ENCODE measurements around the gene FOXP1.

The FOXP1 gene

DNA sequence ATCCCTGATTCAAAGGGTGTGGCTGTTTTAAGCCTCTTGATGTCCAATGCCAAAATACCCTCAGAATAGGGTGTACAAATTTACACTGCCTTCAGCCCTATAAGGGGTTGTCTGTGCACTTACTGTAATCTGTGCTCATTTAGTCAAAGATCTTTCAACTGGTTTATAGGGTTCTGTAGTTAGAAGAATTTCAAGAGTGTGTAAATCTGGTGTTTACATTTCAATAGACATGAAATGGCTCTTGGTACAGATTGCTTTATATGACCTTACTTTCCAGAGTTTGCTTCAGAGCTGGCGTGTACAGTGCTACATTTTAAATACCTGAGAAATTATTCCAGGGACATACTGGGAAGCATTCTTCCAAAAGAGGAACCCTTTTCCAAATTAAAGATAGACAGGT is 399.3 kb downstream of the FOXP1 start:
- Mint-ChIP-seq H3K9me3 (no peaks in the 10 kb centered on the region), H3K36me3 (no peaks in the 10 kb centered on the region), H3K4me1 (peaks cover 22% of the 10 kb centered on the region), H3K4me3 (no peak overlapping the region), H3K27ac (no peak overlapping the region)
- no peak for ATAC-seq
- DNase-seq (ENCODE audit: low spot score in 2 of 2): no peak

DNA sequence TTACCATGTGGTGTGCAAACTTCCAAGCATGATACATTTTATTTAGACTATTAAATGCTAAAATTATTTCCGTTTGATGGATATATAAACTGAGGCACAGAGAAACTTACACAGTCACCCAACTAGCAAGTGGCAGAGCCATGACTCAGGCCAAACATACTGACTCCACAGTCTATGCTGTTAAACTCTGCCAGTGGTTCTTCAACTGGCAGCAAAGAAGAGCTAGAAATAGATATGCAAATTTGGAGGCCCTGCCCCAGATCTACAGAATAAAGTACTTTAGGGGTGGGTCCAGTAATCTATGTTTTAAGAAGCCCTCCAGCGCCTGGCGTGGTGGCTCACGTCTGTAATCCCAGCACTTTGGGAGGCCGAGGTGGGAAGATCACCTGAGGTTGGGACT is 400.0 kb downstream of the FOXP1 start:
- ATAC-seq (no peak), DNase-seq (ENCODE audit: low spot score in 2 of 2) (no peak)
- H3K27ac Mint-ChIP-seq: no peak overlapping the region
- H3K9me3 Mint-ChIP-seq: no peaks in the 10 kb centered on the region
- H3K4me1 Mint-ChIP-seq: peaks cover 16% of the 10 kb centered on the region
- H3K36me3 Mint-ChIP-seq: no peaks in the 10 kb centered on the region
- no peak overlapping the region for H3K4me3 Mint-ChIP-seq

DNA sequence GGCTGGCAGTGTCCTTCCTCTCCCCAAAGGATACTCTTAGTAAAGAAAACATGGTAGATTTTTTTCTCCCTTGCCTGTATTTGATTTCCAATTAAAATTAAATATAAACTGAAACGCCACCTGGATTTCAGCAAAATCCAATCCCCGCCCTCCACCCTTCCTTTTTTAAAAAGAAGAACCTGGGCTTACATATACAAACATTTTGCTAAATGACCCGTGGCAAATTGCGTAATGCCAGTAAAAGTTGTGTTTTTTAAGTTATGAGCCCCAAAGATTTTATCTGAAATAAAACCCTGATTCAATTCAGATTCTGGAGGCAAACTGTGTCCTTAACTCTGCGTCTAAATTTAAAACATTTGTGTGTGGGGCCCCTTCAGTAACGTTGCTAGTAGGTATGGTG is 403.0 kb downstream of the FOXP1 start:
- Mint-ChIP-seq H3K4me1 (peaks cover 7% of the 10 kb centered on the region), H3K4me3 (no peak overlapping the region), H3K36me3 (no peaks in the 10 kb centered on the region), H3K9me3 (no peaks in the 10 kb centered on the region), H3K27ac (no peak overlapping the region)
- ATAC-seq (no peak), DNase-seq (ENCODE audit: low spot score in 2 of 2) (no peak)

DNA sequence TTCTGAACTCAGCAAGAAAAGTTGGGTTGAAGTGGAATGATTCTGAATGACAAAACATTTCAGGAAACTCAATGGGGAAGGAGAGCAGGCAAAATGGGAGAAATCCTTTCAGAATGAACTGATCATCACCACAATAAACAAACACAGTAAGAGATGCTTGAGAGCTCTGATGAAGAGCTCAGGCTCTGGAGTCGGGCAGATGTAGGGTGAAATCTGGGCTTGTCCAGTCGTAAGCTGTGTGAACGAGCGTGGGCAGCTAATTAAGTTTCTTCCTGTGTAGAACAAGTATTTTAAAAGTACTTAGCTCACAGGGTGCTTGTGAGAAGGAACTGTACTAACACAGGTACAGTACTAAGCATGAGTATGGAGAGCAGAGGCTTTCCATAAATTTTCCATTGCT is 406.2 kb downstream of the FOXP1 start:
- no peaks in the 10 kb centered on the region for H3K36me3 Mint-ChIP-seq
- ATAC-seq: no peak
- no peak for DNase-seq (ENCODE audit: low spot score in 2 of 2)
- H3K27ac Mint-ChIP-seq: no peak overlapping the region
- H3K9me3 Mint-ChIP-seq: no peaks in the 10 kb centered on the region
- no peaks in the 10 kb centered on the region for H3K4me1 Mint-ChIP-seq
- H3K4me3 Mint-ChIP-seq: no peak overlapping the region

DNA sequence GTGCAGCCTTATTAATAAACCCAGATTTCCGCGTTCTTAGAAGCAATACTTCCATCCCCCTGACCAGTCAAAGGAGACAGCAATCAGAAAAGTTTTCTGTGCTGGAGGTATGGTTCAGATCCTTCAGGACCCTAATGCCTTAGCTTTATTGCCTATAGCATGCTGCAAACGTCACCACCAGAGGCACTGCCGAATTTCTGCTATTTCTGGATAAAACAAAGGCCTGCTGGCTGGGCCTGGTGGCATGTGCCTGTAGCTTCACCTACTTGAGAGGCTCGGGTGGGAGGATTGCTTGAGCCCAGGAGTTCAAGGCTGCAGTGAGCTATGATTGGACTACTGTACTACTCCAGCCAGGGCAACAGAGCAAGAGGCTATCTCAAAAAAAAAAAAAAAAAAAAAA is 407.2 kb downstream of the FOXP1 start:
- H3K27ac Mint-ChIP-seq: no peak overlapping the region
- no peak overlapping the region for H3K4me3 Mint-ChIP-seq
- no peaks in the 10 kb centered on the region for H3K9me3 Mint-ChIP-seq
- no peak for ATAC-seq
- no peaks in the 10 kb centered on the region for H3K36me3 Mint-ChIP-seq
- no peak for DNase-seq (ENCODE audit: low spot score in 2 of 2)
- H3K4me1 Mint-ChIP-seq: no peaks in the 10 kb centered on the region

DNA sequence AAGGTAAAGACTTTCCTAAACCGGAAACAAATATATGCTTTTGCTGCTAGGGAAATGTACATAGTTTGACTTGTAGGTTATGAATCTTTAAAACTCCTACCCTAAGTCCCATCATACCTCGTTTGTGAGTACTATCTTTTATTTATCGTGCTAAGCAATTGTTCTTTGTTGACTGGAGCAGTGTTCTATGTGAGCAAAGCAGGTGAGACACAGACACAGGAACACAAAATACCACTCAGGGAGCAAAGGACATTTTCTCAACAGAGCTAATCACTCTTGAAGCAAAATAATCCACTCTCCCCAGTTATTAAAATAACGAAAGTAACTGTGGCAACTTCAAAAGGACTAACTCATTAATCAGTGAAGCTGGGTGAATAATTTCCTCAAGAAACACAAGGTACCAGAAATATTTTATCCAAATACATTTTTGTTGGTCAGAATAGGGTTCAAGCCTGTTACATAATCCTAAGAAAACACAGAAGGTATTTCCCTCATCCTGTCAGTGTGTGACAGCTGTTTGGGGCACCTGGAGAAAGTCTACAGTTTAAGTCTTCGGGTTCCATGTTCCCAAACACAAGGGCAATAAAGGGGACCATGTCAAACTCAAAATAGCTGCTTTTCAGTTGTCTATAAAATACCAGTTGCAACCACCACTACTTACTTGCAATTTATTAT is 407.7 kb downstream of the FOXP1 start:
- DNase-seq (ENCODE audit: low spot score in 2 of 2) (no peak), ATAC-seq (no peak)
- Mint-ChIP-seq H3K27ac (no peak overlapping the region), H3K4me3 (no peak overlapping the region), H3K36me3 (no peaks in the 10 kb centered on the region), H3K4me1 (no peaks in the 10 kb centered on the region), H3K9me3 (no peaks in the 10 kb centered on the region)

DNA sequence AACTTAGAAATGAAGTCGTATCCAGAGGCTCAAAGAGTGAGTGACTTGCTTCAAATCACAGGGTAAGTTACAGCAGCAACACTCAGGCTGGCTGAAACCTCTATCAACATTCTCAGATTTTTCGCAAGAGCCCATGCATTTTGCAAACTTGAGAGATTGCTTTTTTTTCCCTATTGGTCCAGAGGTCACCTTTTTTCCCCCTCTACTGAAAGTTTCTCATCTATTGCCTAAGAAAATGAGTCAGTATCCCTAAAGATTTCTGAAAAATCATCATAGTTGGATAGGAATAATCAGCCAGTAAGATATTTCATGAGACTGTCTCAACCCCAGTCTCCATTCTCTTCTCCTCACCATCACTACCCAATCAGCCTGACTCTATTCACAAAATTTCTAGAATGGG is 410.6 kb downstream of the FOXP1 start:
- ATAC-seq: no peak
- H3K27ac Mint-ChIP-seq: peak overlapping the region; percentile 58
- H3K4me3 Mint-ChIP-seq: no peak overlapping the region
- H3K4me1 Mint-ChIP-seq: no peaks in the 10 kb centered on the region
- no peaks in the 10 kb centered on the region for H3K9me3 Mint-ChIP-seq
- no peaks in the 10 kb centered on the region for H3K36me3 Mint-ChIP-seq
- DNase-seq (ENCODE audit: low spot score in 2 of 2): no peak

DNA sequence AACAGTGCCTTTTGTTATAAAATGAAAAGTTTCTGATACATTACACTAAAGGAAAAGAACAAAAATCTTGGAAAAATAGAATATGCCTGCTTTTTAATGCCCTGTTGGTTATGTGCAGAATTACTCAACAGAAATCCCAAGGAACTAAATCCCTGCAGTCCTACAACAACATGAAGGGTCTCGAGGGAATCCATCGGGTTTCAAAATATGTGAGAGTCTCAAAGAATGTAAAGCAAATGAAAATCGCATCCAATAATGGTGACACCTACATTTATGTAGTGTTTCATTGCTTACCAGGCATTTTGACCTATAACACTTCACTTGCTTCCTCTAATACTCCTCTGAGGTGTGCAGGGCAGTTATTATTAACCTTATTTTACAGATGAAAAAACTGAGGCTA is 411.3 kb downstream of the FOXP1 start:
- DNase-seq (ENCODE audit: low spot score in 2 of 2): no peak
- Mint-ChIP-seq H3K4me1 (no peaks in the 10 kb centered on the region), H3K27ac (peak overlapping the region; percentile 58), H3K9me3 (no peaks in the 10 kb centered on the region), H3K4me3 (no peak overlapping the region), H3K36me3 (no peaks in the 10 kb centered on the region)
- no peak for ATAC-seq

DNA sequence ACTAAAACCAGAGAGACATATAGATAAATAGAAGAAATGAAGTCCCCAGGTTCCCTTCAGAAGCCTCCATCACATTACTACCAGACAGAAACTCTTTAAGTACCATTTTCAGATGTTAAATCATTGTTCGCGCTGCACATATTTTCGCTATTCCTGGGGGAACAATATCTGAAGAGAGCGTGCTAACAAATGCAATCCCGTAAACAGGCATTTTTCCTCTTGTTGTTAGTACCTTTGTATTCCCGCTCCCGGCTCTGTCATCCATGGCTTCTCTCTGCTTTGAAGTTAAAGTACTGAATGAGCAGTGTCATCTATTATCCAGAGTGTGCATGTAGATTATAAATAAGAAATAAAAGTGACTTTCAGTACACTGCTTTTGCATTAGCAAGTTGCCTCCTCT is 412.3 kb downstream of the FOXP1 start:
- DNase-seq (ENCODE audit: low spot score in 2 of 2) (no peak), ATAC-seq (no peak)
- Mint-ChIP-seq H3K4me1 (no peaks in the 10 kb centered on the region), H3K27ac (no peak overlapping the region), H3K4me3 (no peak overlapping the region), H3K36me3 (no peaks in the 10 kb centered on the region), H3K9me3 (no peaks in the 10 kb centered on the region)

DNA sequence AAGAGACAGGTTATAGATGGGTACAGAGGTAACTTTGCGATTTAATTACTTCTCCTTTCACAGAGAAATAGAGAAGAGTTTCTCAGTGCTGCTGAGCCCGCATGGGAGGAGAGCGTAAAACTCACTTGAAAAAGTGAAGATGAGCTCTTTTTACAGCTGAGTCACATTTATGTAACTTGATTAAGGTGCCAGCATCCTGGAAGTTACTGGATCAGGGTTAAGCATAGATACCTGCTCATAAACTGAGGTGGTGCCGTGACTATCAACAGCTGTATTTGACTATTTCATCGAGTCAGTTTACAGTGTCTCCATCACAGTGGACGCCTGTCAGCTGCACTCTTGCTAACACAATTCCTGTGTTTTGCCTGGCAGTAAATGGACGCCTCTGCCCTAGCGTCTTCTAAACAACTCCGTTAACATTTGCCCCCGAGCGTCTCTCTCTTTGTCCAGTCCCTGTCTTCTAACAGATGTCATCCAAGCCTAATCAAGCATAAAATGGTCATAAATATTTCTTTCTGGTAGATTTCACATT is 414.6 kb downstream of the FOXP1 start:
- Mint-ChIP-seq H3K36me3 (no peaks in the 10 kb centered on the region), H3K4me3 (no peak overlapping the region), H3K9me3 (no peaks in the 10 kb centered on the region), H3K4me1 (no peaks in the 10 kb centered on the region), H3K27ac (no peak overlapping the region)
- DNase-seq (ENCODE audit: low spot score in 2 of 2): no peak
- ATAC-seq: no peak

DNA sequence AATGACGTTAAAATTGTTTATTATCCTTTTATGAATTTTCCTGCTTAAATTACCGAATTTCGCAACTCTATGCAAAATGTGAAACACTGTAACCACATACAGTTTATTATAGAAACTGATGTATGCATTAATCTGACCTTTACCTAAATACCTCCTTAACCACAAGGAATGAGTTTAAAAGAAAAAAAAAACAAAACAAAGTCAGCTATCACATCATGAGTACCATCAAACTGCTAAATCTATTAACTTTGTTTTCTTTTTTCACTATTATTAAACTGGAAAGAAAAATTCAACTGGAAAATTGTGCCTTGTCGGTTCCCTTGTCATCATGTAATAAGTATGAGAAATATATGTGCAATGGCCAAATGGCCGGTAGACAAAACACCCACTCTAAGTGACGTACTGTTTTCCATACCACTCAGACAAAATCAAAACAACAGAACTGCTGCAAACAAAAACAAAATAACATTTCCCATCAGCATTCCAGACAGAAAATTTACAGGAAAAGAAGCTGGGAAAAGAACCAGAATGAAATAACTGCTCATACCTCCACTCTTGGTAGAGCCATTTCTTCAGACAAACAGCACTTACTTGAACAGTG is 415.3 kb downstream of the FOXP1 start:
- H3K9me3 Mint-ChIP-seq: no peaks in the 10 kb centered on the region
- DNase-seq (ENCODE audit: low spot score in 2 of 2) (no peak), ATAC-seq (no peak)
- H3K4me1 Mint-ChIP-seq: no peaks in the 10 kb centered on the region
- H3K27ac Mint-ChIP-seq: no peak overlapping the region
- no peaks in the 10 kb centered on the region for H3K36me3 Mint-ChIP-seq
- H3K4me3 Mint-ChIP-seq: no peak overlapping the region

DNA sequence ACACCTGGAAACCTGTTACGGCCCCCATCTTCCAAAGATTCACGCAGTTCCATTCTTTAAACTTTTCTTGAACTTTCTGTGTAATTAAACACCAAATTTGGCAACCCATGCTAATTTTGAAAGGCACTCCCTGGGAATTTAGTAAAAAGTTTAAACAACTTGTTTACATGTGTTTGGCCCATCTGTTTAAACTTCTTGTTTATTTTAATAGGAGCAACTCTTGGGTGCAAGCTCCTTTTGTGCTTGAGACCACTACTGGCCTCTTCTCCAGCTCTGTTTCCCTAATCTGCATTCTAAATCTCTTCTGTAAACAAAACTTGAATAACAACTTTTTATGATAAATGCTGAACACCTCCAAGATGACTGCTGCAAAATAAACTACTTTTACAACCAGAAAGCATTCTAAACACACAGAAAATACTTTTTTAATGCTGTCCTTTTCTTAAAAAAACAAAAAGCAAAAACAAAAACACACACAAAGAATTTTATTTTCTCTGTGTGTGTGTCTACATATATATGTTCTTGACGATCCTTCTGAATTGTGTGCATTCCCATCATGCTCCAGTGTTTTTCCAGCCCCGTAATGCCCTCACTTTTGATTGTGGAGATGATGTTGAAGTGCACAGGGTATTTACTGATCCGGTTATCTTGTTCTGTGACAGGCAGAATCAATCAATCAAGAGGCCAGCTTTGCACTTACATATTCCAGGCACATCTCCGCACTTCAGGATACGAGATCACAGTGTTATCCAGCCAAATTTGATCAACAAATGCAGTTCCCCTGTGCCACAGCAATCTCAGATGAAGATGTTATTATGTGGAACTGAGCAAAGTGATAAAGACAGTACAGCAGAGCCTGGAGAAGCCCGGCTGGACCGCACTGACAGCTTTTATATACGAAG is 416.9 kb downstream of the FOXP1 start:
- Mint-ChIP-seq H3K36me3 (no peaks in the 10 kb centered on the region), H3K4me1 (peaks cover under 1% of the 10 kb centered on the region), H3K4me3 (no peak overlapping the region), H3K27ac (peak overlapping the region; percentile 64), H3K9me3 (no peaks in the 10 kb centered on the region)
- ATAC-seq (no peak), DNase-seq (ENCODE audit: low spot score in 2 of 2) (no peak)

DNA sequence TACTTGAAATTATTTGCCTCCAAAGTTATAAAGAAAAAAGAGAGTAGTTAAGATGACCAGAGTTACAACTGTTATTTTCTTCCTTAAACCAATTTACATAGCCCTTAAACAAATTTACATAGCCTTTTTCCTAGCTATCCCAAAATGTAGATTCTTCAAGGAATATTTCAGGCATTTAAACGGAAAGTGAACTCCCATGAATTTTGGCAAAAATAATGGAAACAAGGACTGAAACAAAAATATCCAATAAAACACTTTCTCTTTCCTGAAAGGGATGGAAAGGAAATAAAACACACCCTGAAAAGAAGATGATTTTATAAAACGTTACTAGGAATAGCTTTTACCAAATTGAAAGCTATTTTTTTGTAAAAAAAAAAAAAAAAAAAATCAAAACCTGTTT is 418.6 kb downstream of the FOXP1 start:
- Mint-ChIP-seq H3K9me3 (peaks cover 5% of the 10 kb centered on the region), H3K4me1 (peaks cover 11% of the 10 kb centered on the region), H3K36me3 (no peaks in the 10 kb centered on the region), H3K4me3 (no peak overlapping the region), H3K27ac (no peak overlapping the region)
- DNase-seq (ENCODE audit: low spot score in 2 of 2) (no peak), ATAC-seq (no peak)

DNA sequence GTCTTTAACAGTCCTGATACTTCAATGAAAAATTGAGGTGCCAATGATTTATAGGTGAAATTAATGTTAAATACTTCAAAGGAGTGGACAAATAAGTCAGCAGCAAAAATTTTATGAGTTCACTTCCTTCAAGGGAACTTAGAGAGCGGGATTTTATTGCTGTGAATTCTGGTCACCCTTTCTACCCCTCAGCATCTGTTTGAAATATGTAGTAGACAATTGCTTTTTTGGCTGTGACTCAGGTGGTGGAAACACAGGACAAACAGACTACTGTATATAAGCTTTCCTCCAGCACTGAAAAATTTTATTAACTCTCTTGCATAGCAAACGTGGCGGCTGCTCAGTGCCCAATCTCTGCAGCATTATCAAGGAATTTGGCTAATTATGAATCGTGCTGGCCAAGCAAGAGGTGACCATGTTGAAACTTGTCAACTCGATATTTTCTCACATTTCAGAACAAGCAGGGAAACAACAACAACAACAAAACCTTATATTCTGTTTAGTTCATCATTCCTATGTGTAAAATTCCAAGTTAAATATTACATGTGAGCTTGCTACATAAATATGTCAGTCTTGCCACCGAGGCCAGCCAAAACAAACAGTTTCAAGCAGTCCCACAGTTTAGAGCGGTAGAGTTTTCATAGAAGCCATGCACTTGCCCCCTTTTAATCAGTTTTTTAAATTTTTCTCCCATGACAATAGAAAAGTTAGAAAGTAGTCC is 420.2 kb downstream of the FOXP1 start:
- H3K36me3 Mint-ChIP-seq: no peaks in the 10 kb centered on the region

DNA sequence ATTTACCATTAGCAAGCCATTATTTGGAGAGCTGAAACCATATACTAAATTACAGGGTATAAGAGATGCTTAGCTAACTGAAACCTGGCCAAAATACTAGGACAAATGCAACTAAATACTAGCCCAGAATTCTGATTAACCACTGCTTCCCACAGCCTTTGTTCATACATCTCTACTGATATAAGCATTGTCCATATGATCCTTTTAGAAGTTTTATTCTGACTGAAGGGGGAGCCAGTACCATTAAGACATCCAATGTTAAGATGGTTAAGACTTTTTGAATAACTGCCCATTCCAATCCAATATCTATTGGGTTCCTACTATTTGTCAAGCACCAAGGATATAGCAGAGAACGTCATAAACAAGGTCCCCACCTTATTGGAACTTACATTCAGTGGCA is 421.3 kb downstream of the FOXP1 start:
- DNase-seq (ENCODE audit: low spot score in 2 of 2) (no peak), ATAC-seq (no peak)
- Mint-ChIP-seq H3K4me3 (no peak overlapping the region), H3K36me3 (no peaks in the 10 kb centered on the region), H3K9me3 (peaks cover 5% of the 10 kb centered on the region), H3K27ac (no peak overlapping the region), H3K4me1 (peaks cover 11% of the 10 kb centered on the region)

More for the DNA sequence above, 420.2 kb downstream of the FOXP1 start:
- Mint-ChIP-seq H3K4me3 (no peak overlapping the region), H3K9me3 (peaks cover 5% of the 10 kb centered on the region), H3K27ac (no peak overlapping the region), H3K4me1 (peaks cover 11% of the 10 kb centered on the region)
- DNase-seq (ENCODE audit: low spot score in 2 of 2) (no peak), ATAC-seq (no peak)

Data from stimulated activated effector memory CD8-positive, alpha-beta T cell treated with anti-CD3 and anti-CD28 coated beads, Interleukin-12 subunit alpha, Interleukin-12 subunit beta, amount 100 ng/mL, for 72 hours (primary cell).